GM19438 (cell line): ENCODE data around the gene CRACR2A.

ENCODE experiments used
- ATAC-seq: cut with Tn5 transposase; IDR thresholded peaks from one replicate; pipeline ENCODE4 v1.9.1; 2021; ENCODE audit warnings: low read depth; ENCODE audit not compliant: unreplicated experiment

Gene CRACR2A

DNA sequence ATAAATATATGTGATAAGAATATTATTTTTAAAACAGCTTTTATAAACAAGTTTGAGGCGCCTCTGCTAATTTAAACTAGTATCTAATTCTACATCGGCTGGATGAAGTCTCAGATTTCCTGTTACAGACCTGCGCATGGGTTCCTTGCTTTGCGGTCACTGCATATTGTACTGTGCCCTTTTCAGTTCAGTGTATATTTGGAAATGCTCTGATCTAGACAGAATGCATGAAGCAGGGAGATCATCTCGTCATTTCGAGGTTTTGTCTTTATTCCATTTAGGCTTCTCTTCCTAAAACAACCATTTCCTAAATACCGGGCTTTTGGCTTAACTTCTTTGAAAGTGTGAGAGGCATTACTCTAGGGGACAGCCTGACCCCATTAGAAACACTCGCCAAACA is 25.6 kb downstream of the CRACR2A start:
- no peak for ATAC-seq

DNA sequence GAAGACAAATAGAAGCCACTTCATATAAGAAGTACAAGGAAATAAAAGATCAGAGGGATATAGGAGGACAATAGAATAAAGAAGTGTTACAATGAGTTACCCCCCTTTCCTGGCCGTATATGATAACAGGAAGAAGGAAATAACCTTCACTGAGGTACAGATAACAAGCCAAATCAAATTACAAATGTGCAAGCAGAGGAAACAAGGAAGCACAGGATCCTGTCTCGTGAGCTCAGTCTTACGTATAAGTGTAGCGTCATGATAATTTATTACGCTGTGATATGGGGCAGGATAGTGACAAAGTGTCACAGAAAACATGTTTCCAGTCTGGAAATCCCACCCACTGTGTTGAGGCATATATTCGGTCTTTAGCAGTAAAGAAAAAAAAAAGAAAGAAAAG is 26.5 kb downstream of the CRACR2A start:
- no peak for ATAC-seq

DNA sequence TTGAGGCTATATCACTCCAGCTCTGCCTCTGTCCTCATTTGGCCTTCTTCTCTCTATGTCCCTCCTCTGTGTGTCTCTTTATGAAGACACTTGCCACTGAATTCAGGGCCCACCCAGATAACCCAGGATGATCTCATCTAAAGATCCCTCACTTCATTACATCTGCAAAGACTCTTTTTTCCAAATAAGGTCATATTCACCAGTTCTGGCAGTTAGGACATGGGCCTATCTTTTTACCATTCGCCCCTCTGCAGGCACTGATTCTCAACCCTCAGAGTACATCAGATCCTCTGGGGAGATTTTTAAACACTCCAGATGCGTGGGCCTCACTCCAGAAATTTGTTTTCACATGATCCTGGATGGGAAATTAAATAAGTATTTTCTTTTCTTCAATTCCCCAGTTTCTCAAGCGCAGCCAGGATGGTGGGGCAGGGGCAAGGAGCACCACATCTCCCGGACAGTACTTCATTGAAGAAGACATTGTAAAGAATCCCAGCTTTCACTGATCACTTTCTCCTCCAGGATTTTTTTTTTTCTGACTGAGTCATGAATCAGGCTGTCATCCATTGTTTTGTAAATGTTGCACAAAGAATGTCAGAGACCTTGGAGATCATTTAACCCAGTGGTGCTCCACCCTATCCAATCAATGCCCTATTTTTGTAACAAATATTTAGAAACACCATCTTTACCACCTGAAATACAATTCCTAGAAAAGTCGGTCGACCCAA is 27.4 kb downstream of the CRACR2A start:
- ATAC-seq, result no peak

DNA sequence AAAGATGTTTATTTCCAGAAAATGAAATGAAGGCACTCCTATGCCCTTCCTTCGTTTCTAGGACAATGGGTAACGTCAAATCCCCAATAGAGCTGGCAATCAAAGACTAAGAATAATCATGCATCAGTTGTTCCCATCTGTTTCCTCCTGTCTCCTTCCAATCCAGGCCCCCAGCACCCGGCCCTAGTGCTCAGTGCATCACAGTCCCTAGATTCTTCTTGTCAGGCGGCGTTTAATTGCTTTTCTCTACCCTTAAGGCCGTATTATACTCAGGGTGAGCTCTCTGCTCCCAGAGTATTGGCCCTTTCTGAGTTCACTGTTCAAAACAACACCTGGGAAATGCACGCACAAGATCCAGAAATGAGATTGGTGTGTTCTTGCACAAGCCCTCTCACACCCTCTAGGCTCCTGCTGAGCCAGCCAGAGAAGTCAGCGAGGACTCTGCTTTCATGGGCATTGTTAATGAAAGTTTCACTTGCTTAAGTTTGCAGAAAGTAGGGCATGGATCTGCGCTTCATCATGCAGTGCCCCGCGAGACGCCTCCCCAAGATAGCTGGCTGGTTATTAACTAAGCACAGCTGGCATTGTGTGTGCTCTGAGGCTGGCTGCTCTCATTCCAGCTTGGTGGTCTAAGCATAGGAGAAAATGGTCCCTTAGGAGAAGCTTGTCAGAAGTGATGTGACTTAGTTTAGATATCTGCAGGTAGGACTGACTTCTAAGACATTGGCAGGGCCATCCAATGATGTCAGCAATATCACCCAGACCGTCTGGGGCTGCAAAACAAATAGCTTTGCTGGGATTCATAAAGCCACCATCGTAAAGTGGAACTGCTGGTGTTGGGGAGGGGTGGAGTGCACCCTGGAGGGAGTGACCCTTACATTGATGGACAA is 28.7 kb downstream of the CRACR2A start:
- ATAC-seq, result no peak

DNA sequence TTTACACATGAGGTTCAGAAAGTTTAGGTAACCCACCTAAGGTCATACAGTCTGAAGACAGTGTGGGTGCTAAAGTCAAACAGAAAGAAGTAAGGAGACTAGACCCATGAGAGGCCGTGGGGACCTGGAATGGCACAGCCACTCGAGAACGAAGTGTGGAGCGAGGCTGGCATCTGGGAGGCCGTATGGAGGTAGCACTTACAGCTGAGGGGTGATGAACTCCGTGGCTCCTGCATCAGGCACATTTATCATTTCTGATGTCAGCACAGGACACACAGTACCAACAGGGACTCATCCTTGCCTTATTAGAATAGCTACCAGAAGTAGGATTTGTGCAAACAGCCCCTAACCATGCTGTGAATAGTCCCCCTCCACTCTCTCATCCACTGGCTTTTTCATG is 30.5 kb downstream of the CRACR2A start:
- no peak for ATAC-seq

DNA sequence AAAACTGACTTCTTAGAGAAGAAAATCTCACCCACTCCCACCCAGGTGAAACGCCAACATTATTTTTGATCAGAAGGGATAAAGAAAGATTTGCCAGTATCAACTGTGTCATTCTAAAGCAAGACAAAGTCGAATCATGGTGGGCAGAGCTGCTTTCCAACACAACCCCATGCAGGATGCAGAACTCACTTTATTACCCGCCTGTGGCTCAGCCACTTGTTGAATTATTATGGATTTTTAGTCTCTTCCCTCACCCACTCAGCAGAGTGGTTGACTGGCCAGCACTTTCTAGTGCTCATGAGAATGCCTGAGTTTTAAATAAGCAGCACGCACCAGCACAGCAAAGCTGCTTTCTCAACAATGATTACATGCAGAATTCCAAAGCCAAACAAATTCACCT is 32.1 kb downstream of the CRACR2A start:
- no peak for ATAC-seq

DNA sequence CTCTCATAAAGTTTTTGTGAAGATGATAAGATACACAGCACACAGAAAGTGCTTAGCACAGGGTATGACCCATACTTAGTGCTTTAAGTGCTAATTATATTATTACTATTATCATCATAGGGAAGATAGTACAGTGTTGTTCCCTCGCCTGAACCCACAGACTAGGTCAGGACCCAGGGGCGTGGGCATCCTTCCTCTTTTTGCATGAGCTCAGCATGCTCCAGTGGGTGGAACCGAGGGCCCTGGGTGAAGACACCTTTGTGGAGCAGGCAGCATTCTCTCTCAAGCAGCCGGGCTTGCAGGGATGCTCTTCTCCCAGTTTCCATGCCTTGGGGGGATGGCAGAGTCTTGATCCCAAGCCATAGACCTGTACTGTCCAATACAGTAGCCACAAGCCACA is 34.8 kb downstream of the CRACR2A start:
- no peak for ATAC-seq

DNA sequence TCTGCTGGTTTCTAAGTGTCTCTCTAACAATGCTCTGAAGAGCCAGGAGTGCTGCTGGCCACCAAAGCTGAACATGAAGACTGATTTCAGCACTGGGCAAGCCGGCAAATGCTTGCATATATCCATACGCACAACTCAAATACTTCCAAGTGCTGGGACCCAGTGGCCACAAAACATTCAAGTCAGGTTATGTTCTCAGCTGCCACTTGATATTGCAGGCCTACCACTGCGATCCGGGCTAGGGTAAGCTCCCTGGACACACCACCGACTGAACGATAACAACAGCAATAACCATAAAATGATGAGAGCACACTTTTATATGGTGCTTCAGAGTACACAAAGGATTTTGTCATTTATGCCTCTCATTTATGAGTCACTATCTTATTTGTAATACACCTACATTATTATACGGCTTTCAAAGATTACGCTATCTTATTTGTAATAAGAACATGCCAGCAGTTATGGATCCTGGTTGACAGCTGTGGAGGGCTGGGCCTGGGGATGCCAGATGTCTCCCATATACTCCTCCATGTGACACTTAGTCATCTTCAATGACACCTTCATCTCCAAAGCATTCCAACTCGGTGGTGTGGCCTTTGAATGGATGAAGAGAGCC is 35.5 kb downstream of the CRACR2A start:
- ATAC-seq, result no peak

DNA sequence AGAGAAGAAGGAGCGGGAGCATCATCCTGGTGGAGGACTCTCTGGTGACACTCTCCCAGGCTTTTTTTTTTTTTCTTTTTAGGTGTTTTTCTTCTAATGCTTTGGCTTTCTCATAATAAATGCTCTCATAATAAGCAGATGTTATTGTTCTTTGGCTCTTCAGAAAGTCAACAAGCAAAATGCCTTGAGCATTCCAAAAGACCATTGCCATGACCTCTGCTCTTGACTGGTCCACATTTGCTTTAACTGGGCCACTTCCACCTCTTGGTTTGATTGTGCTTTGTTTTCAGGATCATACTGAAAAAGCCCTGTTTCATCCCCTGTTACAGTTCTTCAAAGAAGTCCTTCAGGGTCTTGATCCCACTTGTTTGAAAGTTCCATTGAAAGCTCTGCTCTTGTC is 36.9 kb downstream of the CRACR2A start:
- ATAC-seq, result no peak

DNA sequence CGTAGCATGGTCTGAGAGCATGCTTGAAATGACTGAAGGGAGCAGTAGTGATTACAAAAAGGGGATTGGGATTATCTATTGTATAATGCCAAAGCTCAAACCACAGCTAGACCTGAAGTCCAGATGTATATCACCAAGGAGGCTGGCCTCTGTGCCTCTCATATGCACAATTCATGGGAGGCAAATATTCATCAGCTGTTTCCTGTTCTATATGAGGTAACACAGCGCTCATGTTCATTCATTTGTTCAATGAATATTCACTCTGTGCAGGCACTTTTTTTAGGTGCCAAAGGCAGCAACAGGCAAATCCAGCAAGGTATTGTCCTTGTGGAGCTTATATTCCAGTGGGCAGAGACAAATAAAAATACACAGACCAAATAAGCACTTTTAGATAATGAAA is 39.0 kb downstream of the CRACR2A start:
- no peak for ATAC-seq

DNA sequence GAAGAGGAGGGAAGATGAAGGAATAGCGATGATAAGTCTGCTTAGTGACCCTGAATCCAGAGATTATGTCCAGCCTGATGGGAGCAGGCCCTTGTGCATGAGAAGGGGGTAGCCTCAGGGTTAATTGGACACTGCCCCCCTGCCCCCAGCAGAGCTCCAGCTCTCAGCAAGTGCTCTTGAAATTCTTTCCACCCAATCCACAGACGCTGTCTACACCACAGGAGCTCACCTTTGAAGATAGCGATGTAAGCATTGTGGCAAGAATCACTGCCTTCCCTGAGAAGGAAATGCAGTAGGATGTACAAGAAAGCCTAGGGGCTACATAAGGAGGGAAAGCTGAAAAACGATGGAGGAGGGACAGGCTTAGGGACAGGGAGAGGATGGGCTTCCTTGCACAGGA is 39.4 kb downstream of the CRACR2A start:
- no peak for ATAC-seq

DNA sequence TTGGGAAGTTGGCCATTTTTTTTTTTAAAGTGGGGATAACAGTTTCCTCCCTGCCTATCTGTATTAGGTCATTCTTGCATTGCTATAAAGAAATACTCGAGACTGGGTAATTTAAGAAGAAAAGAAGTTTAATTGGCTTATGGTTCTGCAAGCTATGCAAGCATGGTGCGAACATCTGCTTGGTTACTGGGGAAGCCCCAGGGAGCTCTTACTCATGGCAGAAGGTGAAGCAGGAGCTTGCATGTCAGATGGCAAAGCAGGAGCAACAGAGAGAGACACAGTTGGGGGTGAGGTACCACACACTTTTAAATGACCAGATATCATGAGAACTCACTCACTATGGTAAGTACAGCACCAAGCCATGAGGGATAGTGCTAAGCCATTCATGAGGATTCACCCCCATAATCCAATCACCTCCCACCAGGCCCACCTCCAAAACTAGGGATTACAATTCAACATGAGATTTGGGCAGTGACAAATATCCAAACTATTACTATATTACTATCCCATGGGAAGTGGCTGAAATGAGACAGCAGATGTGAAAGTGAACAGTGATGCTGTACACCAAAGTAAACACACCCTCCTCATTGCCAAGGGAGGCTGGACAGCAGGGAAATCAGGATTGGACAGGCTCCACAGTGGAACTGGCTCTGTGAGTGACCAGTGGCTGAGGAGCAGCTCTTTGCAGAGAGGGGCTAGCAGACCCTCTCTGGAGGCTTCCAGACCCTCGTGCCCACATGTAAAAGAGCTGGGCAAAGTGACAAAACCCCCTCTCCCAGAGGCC is 40.5 kb downstream of the CRACR2A start:
- ATAC-seq, result no peak

DNA sequence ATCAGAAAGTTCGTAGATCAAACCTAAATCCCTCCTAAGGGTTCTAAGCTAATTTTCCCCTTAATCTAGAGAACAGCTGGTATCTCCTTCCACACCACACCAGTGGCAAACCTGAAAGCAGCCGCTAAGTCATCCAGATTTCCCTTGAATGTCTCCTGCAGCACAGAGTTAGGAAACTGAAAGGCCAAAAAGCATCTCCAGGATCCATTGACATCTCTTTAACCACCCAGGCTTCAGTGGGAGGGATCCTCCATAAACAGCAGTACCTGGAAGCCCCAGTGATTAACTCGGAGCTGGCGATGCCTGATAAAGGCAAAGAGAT is 47.6 kb downstream of the CRACR2A start:
- ATAC-seq, result no peak

DNA sequence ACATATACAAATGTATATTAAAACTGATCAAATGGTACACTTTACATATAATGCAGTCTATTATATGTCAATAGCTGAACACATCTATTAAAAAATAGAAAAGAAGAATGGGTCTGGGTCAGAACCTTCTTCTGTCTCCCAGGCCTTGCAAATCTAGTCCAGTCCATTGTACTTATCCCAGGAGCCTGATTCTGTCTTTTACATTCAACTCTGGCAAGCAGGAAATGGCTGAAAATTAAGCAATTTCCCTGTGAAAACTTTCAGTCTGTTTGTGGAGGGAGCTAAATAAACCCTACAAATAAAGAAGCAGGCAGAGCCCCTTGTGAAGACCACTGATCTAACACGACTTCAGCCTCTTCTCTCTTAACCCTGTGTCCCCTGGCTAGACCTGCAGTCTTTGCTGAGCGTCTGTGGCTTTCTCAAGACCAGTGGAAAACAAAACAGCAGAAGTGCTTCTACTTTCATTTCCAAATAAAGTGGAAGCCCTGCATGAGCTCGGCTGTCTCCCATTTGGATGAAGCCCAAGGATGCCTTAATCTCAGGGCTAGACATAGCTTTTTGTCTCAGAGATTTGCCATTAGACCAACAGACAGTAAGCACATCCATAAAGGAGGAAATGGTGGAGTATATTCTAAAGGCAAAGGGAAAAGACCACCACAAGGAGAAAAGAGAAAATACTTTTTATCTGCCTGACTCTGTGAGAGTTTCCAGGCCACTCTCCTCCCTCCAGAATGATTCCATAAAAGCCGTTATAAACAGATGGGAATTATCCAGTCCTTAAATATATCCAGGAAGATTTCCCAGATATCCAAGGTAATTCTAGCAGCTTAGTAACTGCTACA is 48.2 kb downstream of the CRACR2A start:
- no peak for ATAC-seq

DNA sequence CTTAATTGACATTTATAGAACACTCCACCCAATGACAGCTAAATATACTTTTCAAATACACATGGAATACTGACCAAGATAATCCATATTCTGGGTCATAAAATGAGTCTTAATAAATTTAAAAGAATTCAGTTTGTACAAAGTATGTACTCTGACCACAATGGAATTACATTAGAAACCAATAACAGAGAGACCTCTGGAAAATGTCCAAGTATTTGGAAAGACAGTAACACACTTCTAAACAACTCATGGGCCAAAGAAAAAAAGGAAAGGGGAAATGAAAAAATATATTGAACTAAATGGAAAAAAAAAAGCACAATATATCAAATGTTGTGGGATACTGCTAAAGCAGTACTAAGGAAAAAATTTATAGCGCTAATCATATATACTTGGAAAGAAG is 52.0 kb downstream of the CRACR2A start:
- ATAC-seq, result no peak

DNA sequence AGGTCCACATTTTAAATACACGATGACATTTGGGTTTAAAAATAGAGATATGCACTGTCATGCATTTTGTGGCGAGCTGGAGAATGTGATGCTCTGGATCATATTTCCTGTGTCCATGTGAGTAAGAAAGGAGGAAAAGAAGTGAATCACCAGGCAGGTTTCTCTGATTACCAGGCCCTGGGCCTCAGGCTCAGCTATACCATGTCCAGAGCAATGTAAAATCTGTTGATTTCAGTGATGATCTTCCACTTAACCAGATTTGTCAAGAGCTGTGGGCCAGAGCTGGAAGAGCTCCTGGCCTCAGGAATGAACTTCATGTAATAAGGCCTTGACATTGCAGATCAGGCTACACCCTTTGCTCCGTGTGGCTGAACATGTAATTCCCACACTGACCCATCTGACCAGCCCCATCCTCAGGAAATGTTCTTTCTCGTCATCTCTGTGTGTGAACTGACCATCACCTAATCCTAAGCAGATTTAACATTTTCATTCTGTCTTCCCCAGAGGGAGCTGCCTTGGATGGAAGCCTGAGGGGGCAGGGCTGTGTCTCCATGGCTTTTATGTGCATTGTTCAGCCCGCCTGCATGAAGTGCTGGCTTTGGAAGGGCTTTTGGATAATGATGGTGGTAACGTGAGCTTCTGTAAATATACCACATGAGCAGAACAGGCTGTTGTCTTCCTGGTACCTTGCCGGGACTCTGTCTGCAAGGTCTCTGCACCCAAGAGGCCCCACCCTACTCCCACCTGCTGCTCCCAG is 54.5 kb downstream of the CRACR2A start:
- ATAC-seq, result no peak

DNA sequence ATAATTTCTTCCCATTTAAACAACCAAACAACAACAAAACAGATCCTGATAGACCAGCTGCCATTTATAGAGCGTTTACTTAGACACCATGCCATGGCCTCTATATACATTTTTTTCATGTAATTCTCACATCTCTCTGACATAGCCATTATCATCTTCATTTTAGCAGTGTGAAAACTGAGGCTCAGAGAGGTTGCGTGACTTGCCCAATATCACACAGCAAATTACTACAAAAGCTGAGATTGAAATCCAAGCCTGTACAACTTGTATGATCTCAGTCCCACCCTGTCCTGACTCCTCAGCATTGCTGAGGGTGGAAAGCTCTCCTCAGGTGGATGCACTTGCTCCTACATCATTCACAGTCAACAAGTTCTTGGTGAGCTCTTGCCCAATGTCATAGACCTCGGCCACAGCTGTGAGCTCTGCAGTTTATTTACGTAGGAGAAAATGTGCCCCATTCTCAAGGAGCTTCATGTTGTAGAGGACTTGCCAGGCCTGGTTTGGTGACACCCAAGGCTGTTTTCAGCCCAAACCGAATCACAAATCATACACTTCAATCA is 55.5 kb downstream of the CRACR2A start:
- ATAC-seq, result no peak

DNA sequence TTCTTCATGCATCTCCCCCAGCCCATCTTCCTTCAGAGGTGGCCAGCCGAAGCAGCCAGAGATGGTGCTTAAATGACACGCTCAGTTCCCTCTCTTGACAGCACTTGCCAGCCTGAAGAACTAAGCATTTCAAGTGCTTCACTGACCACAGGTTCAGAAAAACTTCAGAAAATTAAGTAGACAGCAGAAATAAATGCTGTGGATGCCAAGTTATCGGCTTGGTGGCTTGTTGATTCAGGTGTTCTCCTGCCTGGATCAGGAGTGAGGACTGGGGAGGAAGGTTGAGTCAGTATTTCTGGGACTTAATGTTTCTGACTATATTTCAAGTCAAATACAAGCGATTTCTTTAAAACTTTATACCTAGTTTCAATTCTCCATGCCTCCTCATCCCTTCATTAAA is 58.2 kb downstream of the CRACR2A start:
- no peak for ATAC-seq
